OCI-LY7 (cell line): ENCODE measurements around the gene NSA2. TPM values are rescaled to one million over a fixed set of nuclear protein-coding genes. Genes with fewer than 3 reads are reported as not detected.

Experiments
- BruUV-seq: library from RNA; stranded (reverse); fragments of 400-500 nt; replicated peaks from 2 replicates; lab custom pipeline; 2021; lab: Mats Ljungman, UMichigan
- CTCF ChIA-PET: fragments of 300-600 bp; sonication (Branson Sonifier 250); formaldehyde crosslinking; loops from one replicate; lab custom pipeline; 2022; ENCODE audit warnings: antibody characterized with exemption; ENCODE audit not compliant: unreplicated experiment; lab: Charles Lee
- POLR2A ChIA-PET: fragments of 300-600 bp; sonication (Branson Sonifier 250); formaldehyde crosslinking; loops from one replicate; lab custom pipeline; 2022; ENCODE audit warnings: antibody characterized with exemption; lab: Charles Lee
- DNase-seq: peaks from one replicate; pipeline ENCODE4 v3.0.0-alpha.2; 2015; ENCODE audit warnings: low spot score
- H2AFZ ChIP-seq: fragments of 200-600 bp; sonication (generic), shearing (Covaris generic); 2 replicates; pipeline ENCODE4 v1.6.1; 2014; ENCODE audit warnings: mild to moderate bottlenecking, antibody characterized with exemption, low read length, moderate library complexity
- H3K27ac ChIP-seq: fragments of 200-600 bp; sonication (generic); 2 replicates; pipeline ENCODE4 v1.5.1; 2014; ENCODE audit warnings: mixed run types, low read depth, mild to moderate bottlenecking, moderate library complexity, low read length, inconsistent platforms; ENCODE audit not compliant: poor library complexity, severe bottlenecking
- H3K36me3 ChIP-seq: fragments of 200-600 bp; sonication (generic); 2 replicates; pipeline ENCODE4 v1.6.1; 2014; ENCODE audit warnings: mild to moderate bottlenecking, antibody characterized with exemption, low read length, moderate library complexity, mixed read lengths; ENCODE audit not compliant: insufficient read depth
- H3K4me1 ChIP-seq: fragments of 200-600 bp; sonication (generic); 2 replicates; pipeline ENCODE4 v1.5.1; 2014; ENCODE audit warnings: mild to moderate bottlenecking, low read length; ENCODE audit not compliant: insufficient read depth, poor library complexity, severe bottlenecking
- H3K4me2 ChIP-seq: fragments of 200-600 bp; sonication (generic); 2 replicates; pipeline ENCODE4 v1.6.1; 2014; ENCODE audit warnings: mild to moderate bottlenecking, low read length
- H3K4me3 ChIP-seq: fragments of 200-600 bp; sonication (generic); 2 replicates; pipeline ENCODE4 v1.5.1; 2014; ENCODE audit warnings: mild to moderate bottlenecking, low read depth, low read length; ENCODE audit not compliant: poor library complexity, severe bottlenecking
- H3K79me2 ChIP-seq: fragments of 200-600 bp; sonication (generic); 2 replicates; pipeline ENCODE4 v1.6.1; 2016; ENCODE audit warnings: low read depth, mild to moderate bottlenecking, low read length, moderate library complexity, mixed read lengths; ENCODE audit not compliant: insufficient read depth
- H3K9me2 ChIP-seq: fragments of 200-600 bp; sonication (generic); 2 replicates; pipeline ENCODE4 v1.6.1; 2016; ENCODE audit warnings: mild to moderate bottlenecking, low read length, mixed read lengths; ENCODE audit not compliant: insufficient read depth
- H3K9me3 ChIP-seq: fragments of 200-600 bp; sonication (generic); 2 replicates; pipeline ENCODE4 v1.6.1; 2014; ENCODE audit warnings: mild to moderate bottlenecking, mixed run types, low read length, mixed read lengths
- H4K20me1 ChIP-seq: fragments of 200-600 bp; sonication (generic); 2 replicates; pipeline ENCODE4 v1.6.1; 2014; ENCODE audit warnings: mild to moderate bottlenecking, antibody characterized with exemption, low read length, moderate library complexity, mixed read lengths; ENCODE audit not compliant: insufficient read depth
- CTCF ChIP-seq: fragments of 200-600 bp; sonication (generic); conservative IDR thresholded peaks from 2 replicates; pipeline ENCODE4 v1.5.1; 2014; ENCODE audit warnings: mild to moderate bottlenecking, antibody characterized with exemption, low read length, moderate library complexity, mixed read lengths
- EZH2phosphoT487 ChIP-seq: fragments of 200-600 bp; sonication (generic); IDR thresholded peaks from 2 replicates; pipeline ENCODE4 v1.6.1; 2018; ENCODE audit warnings: low read depth, borderline replicate concordance, mild to moderate bottlenecking, mixed run types, antibody characterized with exemption, low read length, moderate library complexity, mixed read lengths
- intact Hi-C: fragments of 100-400 bp; cut with micrococcal nuclease; formaldehyde crosslinking; loops from one replicate; pipeline ENCODE4 v1.10.0; 2022; ENCODE audit not compliant: unreplicated experiment
- total RNA-seq, 2 experiments: library from RNA; depleted of rRNA in 1 of 2; stranded (reverse); fragments of >200 nt in 1 of 2; shearing (Covaris generic) in 1 of 2; gene quantifications; 2 replicates each; pipeline ENCODE4 v1.2.3, GENCODE V29; 2014 to 2022

NSA2 gene
- total RNA-seq, 2 experiments from 2014 or later: 79.2 to 118 TPM

GRCh38 chr5:74765929-74766328 lies 1.1 kb upstream of the NSA2 start:
- Histone ChIP-seq H3K79me2 (peaks cover 69% of the 10 kb centered on the region), H2AFZ (no peak overlapping the region), H4K20me1 (peaks cover 19% of the 10 kb centered on the region; the same call in 1 of the 2 replicates), H3K4me3 (peak overlapping the region; percentile 96), H3K36me3 (peaks cover 63% of the 10 kb centered on the region), H3K9me3 (no peaks in the 10 kb centered on the region), H3K4me1 (peaks cover 21% of the 10 kb centered on the region), H3K4me2 (peak overlapping the region; percentile 69), H3K9me2 (no peaks in the 10 kb centered on the region), H3K27ac (no peak overlapping the region)
- intact Hi-C loops: loop anchor here (2.0 to 10.0 kb wide), 3 partner anchors 79 to 951 kb away; partner anchors contain the start of genes HEXB and POC5
- ChIA-PET CTCF (no interaction called here), POLR2A (interaction anchor here (0.6 to 1.5 kb wide), 2 partner anchors 26 to 735 kb away, joined by 3 to 7 read pairs; no protein-coding TSS in a partner anchor)
- no peak for DNase-seq
- no TSS peak for BruUV-seq
- TF ChIP-seq EZH2phosphoT487 (no peak), CTCF (no peak)

GRCh38 chr5:74766418-74766848 lies 616 bp upstream of the NSA2 start:
- ChIA-PET CTCF (no interaction called here), POLR2A (interaction anchor here (0.8 to 1.5 kb wide), 3 partner anchors 8 to 574 kb away, joined by 3 to 7 read pairs (median 4); no protein-coding TSS in a partner anchor)
- Histone ChIP-seq H2AFZ (peak overlapping the region; percentile 99), H3K4me1 (peaks cover 21% of the 10 kb centered on the region), H3K4me3 (peak overlapping the region; percentile 96), H3K4me2 (peak overlapping the region; percentile 69), H3K9me3 (no peaks in the 10 kb centered on the region), H3K9me2 (no peaks in the 10 kb centered on the region), H3K36me3 (peaks cover 63% of the 10 kb centered on the region), H3K79me2 (peaks cover 69% of the 10 kb centered on the region), H3K27ac (peak overlapping the region; percentile 66), H4K20me1 (peaks cover 18% of the 10 kb centered on the region; the same call in 1 of the 2 replicates)
- intact Hi-C loops: loop anchor here (2.0 to 10.0 kb wide), 3 partner anchors 79 to 950 kb away; partner anchors contain the start of genes HEXB and POC5
- TF ChIP-seq CTCF: peak; percentile 72
- no peak for TF ChIP-seq EZH2phosphoT487
- peak; percentile 60 for DNase-seq
- TSS peak; percentile 84 for BruUV-seq

GRCh38 chr5:74767579-74767913 lies 497 bp downstream of the NSA2 start:
- H3K4me1 ChIP-seq: peaks cover 21% of the 10 kb centered on the region
- BruUV-seq: TSS peak; percentile 80
- peaks cover 69% of the 10 kb centered on the region for H3K79me2 ChIP-seq
- H3K4me3 ChIP-seq: peak overlapping the region; percentile 96
- H3K36me3 ChIP-seq: peaks cover 65% of the 10 kb centered on the region
- intact Hi-C loops: loop anchor here (2.0 to 10.0 kb wide), 3 partner anchors 80 to 949 kb away; partner anchors contain the start of genes HEXB and POC5
- no peak for TF ChIP-seq CTCF
- no peak for TF ChIP-seq EZH2phosphoT487
- ChIA-PET POLR2A (interaction anchor here (0.6 to 1.5 kb wide), 4 partner anchors 9 to 374 kb away, joined by 3 to 7 read pairs (median 4); no protein-coding TSS in a partner anchor), CTCF (no interaction called here)
- H4K20me1 ChIP-seq: peaks cover 18% of the 10 kb centered on the region; the same call in 1 of the 2 replicates
- no peaks in the 10 kb centered on the region for H3K9me3 ChIP-seq
- peak overlapping the region; percentile 87 for H3K4me2 ChIP-seq
- peak overlapping the region; percentile 99 for H2AFZ ChIP-seq
- no peaks in the 10 kb centered on the region for H3K9me2 ChIP-seq
- peak; percentile 59 for DNase-seq
- H3K27ac ChIP-seq: peak overlapping the region; percentile 66
